ENCODE data around the gene DIO3.

DIO3 gene

DNA sequence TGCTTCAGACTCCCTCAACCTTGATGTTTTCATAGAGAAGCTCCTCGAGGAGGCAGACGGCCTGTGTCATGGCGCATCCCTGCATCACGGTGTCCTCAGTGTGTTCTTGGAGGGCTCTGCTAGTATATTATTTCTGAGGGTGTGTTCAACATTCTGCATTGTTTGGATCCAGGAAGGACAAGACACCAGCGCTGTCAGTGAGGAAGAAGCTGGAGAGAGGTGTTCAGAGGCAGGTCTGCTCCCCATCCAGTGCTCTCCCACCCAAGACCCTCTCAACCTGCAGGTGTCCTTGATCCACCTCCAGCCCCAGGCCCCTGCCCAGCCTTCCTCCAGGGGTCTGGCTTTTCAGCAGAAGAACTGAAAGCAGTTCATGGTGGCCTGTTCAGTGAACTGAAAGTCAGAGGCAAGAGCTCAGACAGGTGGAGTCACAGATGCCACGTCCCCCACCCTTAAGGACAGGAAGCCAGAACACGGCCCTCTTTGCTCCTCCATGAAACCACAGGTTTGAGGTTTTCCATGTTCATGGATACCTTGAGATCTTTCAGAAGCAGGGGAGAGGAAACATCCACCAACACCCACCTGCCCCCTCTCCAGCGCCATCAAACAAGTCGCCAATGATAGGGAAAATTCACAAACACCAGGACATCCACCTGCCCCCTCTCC lies 37.4 kb downstream of the DIO3 start:
- no peak for DNase-seq (ENCODE audit: low read depth)

GRCh38 chr14:101599234-101599885 lies 38.1 kb downstream of the DIO3 start:
- no peak for DNase-seq (ENCODE audit: low read depth)

DNA sequence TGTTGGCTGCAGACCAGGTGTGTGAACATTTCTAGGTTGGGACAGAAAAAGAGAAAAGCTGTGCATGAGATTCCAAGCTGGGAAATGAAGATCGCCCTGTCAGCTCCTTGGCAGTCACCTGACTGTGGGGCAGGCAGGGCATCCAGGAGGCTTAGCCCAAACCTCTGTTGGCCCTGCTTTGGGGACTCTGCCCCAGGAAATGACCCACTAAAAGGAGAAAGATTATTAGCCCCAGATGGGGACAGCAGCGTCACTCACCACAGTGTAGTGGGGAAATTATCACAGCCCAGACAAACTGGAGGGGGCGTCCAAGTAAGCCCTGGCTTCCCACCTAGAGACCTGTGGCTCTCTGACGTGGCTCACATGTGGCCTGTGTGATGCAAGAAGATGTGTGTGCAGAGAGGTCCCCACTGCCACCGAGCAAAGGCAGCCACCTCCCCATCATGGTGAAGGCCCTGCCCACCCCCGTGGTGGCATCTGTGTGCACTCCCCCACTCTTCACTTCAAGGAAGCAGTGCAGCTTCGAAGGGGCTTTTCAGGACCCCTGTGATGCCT lies 39.1 kb downstream of the DIO3 start:
- DNase-seq (ENCODE audit: low read depth) = no peak

GRCh38 chr14:101600891-101601605 lies 39.8 kb downstream of the DIO3 start:
- no peak for DNase-seq (ENCODE audit: low read depth)

DNA sequence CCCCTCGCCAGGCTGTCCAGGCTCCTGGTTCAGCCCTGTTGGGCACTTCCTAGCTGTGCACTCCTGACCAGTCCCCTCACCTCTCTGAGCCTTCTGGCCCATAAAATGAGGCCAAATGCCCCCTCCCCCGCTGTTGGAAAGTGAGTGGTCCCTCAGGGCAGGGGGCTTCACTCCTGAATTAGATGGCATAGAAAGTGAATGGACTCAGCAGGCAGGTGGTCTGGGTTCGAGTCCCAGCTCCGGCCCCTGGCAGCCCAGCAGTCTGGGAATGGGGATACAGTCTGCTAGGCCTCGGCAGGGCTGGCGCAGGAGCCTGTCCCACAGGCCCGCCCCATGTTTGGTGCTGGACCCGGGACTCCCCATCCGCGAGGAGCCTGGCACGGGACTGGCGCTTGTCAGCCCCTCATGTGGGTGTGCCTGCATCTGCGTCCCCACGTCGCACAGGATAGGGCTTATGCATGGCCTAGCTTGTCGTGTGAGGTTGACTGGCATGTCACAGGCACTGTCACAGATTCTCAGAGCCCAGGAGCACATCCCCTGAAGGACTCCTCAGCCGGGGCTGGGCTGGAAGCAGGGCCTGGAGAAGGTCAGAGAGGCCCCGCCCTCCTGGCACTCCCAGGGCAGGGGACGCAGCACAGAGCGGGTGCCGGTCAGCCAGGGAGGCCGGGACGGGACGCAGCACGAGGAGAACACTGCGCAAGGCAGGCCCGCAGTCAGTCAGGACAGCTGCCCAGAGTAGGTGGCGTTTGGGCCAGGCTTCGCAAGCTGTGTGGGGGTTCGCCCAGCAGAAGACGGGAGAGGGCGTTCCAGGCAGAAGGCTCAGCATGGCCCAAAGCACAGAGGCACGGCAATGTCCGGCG lies 40.5 kb downstream of the DIO3 start:
- DNase-seq (ENCODE audit: low read depth) = no peak

GRCh38 chr14:101602466-101602840 lies 41.2 kb downstream of the DIO3 start:
- no peak for DNase-seq (ENCODE audit: low read depth)

DNA sequence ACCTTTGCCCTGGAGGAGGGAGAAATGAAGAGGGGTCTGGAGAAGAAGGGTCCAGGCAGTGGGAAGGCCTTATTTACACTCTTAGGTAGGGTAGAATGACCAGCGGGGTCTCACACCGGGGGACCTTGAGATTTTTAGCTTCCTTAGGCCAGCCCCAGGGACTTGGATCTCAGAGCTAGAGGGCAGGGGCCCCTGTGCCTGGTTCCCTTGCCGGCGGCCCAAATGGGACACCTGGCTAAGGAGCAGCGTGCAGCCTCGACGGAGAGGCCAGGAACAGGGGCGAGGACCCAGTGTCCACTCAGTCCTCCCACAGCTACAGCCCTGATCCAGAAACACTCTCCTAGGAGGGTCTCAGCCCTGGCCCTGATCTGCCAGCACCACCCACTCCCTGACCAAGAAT lies 41.8 kb downstream of the DIO3 start:
- DNase-seq (ENCODE audit: low read depth) = no peak

GRCh38 chr14:101604228-101604934 lies 43.1 kb downstream of the DIO3 start:
- DNase-seq (ENCODE audit: low read depth) = no peak

- DNase-seq (ENCODE audit: low read depth) = no peak
These were observed 43.9 kb downstream of the DIO3 start for GRCh38 chr14:101604935-101605780.

DNA sequence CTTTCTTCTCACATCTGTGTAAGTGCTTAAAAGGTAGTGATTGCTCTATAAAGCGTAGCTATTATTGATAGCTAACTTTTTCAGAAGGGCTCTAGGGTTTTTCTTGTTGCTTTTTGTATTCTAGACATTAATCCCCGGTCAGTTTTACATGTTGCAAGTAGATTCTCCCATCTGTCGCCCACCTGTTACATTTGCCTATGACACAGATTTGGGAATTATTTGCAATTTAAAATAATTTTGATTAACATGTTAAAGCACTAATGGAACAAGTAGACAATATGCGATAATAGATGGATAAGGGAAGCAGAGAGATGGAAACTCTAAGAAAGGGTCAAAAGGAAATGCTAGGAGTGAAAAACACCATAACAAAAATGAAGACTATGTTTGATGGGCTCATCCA lies 44.5 kb downstream of the DIO3 start:
- DNase-seq (ENCODE audit: low read depth) = no peak

All from stimulated activated CD8-positive, alpha-beta memory T cell treated with anti-CD3 and anti-CD28 coated beads, Interleukin-15, amount 100 ng/mL, for 24 hours (primary cell).